BJ (cell line): ENCODE data around the gene SUN1. TPM values are rescaled to one million over a fixed set of nuclear protein-coding genes. Genes with fewer than 3 reads are reported as not detected.
A peak's percentile ranks its signal among the peaks of the same experiment; 100 is the strongest.

Experiments used
- CTCF ChIA-PET: fragments of 350-600 bp; formaldehyde crosslinking; extraction: SDS; loops from one replicate; lab custom pipeline; 2021; ENCODE audit warnings: antibody characterized with exemption, inconsistent platforms; lab: Yijun Ruan, JAX
- POLR2A ChIA-PET: fragments of 300-600 bp; sonication (Branson Sonifier 250); formaldehyde crosslinking; extraction: SDS; loops from one replicate; lab custom pipeline; 2021; ENCODE audit warnings: antibody characterized with exemption; lab: Charles Lee
- DNase-seq: peaks from one replicate; pipeline ENCODE4 v3.0.0-alpha.2; 2011; ENCODE audit warnings: low read depth
- H3K27me3 ChIP-seq: 2 replicates; pipeline ENCODE4 v1.6.0; 2011; ENCODE audit warnings: low read length; ENCODE audit not compliant: control insufficient read depth, insufficient read depth
- H3K36me3 ChIP-seq: 2 replicates; pipeline ENCODE4 v1.5.1; 2011; ENCODE audit warnings: low read length; ENCODE audit not compliant: control insufficient read depth, insufficient read depth
- H3K4me3 ChIP-seq: 2 replicates; pipeline ENCODE4 v1.5.1; 2011; ENCODE audit warnings: low read depth, mild to moderate bottlenecking, control low read depth, low read length
- CTCF ChIP-seq: IDR thresholded peaks from 2 replicates; pipeline ENCODE4 v1.5.1; 2011; ENCODE audit warnings: low read depth, mild to moderate bottlenecking, control low read depth, inconsistent platforms, low read length, moderate library complexity; ENCODE audit not compliant: insufficient read depth
- polyA plus RNA-seq: library from polyadenylated mRNA; depleted of rRNA; stranded (reverse); fragments of >200 nt; gene quantifications from 2 replicates; pipeline ENCODE4 v1.2.3, GENCODE V29; 2011

The SUN1 gene
- polyA plus RNA-seq, 1 experiment, result 222 TPM

GRCh38 chr7:785416-785815, 46.9 kb upstream of the SUN1 start:
- TF ChIP-seq CTCF, result no peak
- Histone ChIP-seq H3K27me3 (no peaks in the 10 kb centered on the region), H3K36me3 (peaks cover 12% of the 10 kb centered on the region), H3K4me3 (no peak overlapping the region)
- no peak for DNase-seq
- ChIA-PET CTCF (interaction anchor here (1.2 to 7.7 kb wide), 7 partner anchors 10 to 100 kb away, joined by 4 to 80 read pairs (median 4); no protein-coding TSS in a partner anchor), POLR2A (no interaction called here)

DNA sequence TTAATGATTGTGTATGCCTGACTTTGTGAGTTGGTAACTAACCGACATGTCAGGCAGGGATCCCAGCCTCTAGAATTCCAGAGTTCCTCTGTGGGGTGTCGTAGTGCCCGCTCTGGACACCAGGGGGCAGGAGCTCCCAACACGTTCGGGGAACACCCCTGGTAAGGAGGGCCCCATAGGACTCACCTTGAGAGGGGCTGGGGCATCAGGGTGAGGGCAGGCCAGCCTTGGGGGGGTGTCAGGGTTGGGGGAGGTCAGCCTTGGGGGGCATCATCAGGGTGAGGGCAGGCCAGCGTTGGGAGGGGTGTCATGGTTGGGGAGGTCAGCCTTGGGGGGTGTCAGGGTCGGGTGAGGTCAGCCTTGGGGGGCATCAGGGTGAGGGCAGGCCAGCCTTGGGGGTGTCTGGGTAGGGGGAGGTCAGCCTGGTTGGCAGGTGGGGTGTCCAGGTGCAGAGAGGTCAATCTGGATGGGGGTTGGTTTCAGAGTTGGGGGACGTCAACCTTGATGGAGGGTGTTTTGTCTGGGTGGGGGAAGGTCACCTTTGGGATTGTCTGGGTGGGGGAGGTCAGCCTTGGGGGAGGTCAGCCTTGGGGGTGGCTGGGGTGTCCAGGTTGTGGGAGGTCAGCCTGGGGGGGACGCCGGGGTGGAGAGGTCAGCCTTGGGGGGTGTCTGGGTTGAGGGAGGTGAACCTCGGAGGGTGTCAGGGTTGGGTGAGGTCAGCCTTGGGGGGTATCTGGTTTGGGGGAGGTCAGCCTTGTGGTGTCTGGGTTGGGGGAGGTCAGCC, 45.6 kb upstream of the SUN1 start:
- Histone ChIP-seq H3K36me3 (peaks cover 11% of the 10 kb centered on the region), H3K4me3 (no peak overlapping the region), H3K27me3 (no peaks in the 10 kb centered on the region)
- TF ChIP-seq CTCF, result peak; percentile 92
- no peak for DNase-seq
- CTCF ChIA-PET, result interaction anchor here (0.6 to 7.7 kb wide), 20 partner anchors 10 to 453 kb away, joined by 3 to 80 read pairs (median 4); partner anchors contain the start of gene GET4
- POLR2A ChIA-PET, result interaction anchor here (0.6 kb wide), 1 partner anchor 43 kb away, joined by 4 read pairs; no protein-coding TSS in a partner anchor

GRCh38 chr7:787332-788240, 44.7 kb upstream of the SUN1 start:
- H3K4me3 ChIP-seq, result no peak overlapping the region
- DNase-seq, result no peak
- POLR2A ChIA-PET, result no interaction called here
- no peak for TF ChIP-seq CTCF
- H3K27me3 ChIP-seq, result no peaks in the 10 kb centered on the region
- H3K36me3 ChIP-seq, result peaks cover 9% of the 10 kb centered on the region
- CTCF ChIA-PET, result interaction anchor here (0.9 to 7.7 kb wide), 9 partner anchors 11 to 454 kb away, joined by 3 to 80 read pairs (median 4); partner anchors contain the start of gene GET4

- Histone ChIP-seq H3K27me3 (no peaks in the 10 kb centered on the region), H3K36me3 (no peaks in the 10 kb centered on the region; the same call in 1 of the 2 replicates), H3K4me3 (no peak overlapping the region)
- ChIA-PET CTCF (interaction anchor here (7.7 kb wide), 1 partner anchor 80 kb away, joined by 80 read pairs; no protein-coding TSS in a partner anchor), POLR2A (no interaction called here)
- TF ChIP-seq CTCF, result no peak
- DNase-seq, result no peak
Measured at GRCh38 chr7:791519-791918, 40.8 kb upstream of the SUN1 start.
